HG02884 (cell line): ENCODE measurements around the gene EYS.
"Not testable (repeated sequence)": the region's sequence is repeated elsewhere in the genome, so short reads cannot be mapped to it uniquely, and the experiment has no call there.

Source experiments
- ATAC-seq: cut with Tn5 transposase; IDR thresholded peaks from one replicate; pipeline ENCODE4 v1.9.1; 2021; ENCODE audit warnings: mild to moderate bottlenecking, moderate library complexity; ENCODE audit not compliant: unreplicated experiment

Gene EYS

DNA sequence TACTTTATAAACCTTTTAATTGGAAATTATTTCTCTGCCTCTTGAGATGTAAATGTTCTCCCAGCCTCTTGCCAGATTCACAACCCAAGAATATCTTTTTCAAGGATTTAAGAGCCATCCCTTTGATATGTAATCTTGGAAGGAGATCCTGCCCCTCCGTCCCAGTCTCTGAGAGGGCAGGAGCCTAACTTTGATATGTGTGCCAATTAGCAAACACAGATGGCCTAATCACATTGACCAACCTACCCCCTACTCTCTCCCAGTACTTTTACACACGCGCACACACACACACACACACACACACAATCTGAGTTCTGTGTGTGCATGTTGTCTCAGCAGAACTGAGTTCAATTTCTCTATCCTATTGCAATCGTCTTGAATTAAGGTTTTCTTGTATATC, 1447.7 kb downstream of the EYS start:
- no peak for ATAC-seq

DNA sequence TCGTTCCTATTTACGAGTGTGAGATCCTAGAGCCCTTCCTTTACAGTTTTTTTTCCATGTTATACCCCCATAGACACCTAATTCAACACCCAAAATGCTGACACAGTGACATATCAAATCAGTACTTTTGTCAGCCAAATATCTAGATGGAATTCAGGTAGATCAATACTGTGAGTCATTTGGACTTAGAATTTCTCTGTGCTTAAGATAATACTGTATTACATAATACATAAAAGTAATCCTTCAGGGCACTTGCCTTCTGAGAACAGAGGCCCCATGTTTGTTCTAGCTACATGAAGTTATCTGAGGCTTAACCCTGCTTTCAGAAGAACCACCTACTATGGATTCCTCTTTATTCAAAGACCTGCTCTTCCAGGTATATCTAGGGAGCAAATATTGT, 1448.3 kb downstream of the EYS start:
- no peak for ATAC-seq

DNA sequence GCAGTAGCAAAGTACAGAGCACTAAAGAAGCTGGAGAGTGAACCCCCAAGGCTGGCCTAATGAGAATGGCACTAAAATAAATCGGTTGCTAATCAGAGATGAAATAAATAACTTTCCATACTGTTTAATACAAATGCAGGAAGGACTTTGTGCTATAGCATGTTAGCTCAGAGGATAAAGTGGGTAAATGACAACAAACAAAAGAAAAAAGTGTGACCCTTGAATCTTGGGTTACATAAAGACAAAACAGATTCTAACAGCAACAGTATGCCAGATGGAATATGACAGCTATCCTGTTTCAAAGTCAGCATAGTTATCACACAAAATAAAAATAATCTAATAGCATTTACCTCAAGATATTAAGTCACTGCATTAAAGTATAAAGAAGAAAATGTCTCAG, 1448.7 kb downstream of the EYS start:
- no peak for ATAC-seq

DNA sequence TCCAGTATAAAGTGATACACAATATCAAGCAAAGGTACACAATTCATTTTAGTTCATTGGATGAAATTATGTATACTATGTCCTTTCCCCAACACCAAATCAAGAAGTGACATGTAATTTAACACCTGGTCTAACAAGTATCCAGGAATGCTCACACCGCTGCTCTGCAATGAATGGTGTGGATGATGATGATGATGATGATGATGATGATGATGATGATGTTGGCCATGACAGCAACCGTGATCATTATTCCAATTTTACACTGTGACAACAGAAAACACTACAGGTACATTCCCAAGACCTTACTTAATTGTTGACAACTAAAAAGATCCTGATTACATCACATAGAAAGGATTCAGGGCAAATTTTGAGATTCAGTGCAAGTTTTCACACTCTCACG, 1449.4 kb downstream of the EYS start:
- no peak for ATAC-seq

DNA sequence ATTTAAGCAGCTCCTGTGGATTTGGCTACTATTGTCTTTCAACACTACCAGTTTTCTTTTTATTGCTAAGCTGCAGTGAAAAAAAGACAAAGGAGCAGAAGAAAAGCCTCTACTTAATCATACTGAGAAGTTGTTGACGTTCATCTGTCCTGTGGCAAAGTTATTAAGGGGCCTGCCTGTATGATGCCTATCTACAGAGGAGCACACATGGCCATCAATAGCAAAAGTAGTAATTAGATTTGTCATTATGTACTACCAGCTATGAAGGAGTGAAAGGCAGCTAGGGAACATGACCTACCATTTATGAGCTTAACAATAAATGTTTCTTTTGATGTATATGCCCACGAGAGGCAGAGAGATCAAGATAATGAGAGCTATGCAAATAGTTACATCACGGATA, 1450.5 kb downstream of the EYS start:
- no peak for ATAC-seq

DNA sequence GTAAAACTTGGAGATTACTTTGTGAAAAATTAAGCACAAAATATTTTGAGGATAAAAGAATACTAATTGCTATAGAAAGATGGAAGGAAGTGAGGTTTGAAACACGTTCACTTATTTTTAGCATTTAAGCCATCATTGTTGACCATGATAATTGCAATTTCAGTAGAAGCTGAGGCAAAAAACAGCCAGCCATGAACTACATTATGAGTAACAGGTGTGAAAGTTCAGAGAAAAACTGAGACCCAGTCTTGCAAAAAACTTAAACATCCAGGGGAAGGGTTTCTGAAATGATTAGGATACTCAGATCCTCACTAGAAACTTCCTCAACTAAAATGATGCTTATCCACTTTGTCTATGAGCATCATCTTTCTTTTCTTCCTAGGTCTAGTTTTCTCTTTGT, 1452.0 kb downstream of the EYS start:
- ATAC-seq: no peak

DNA sequence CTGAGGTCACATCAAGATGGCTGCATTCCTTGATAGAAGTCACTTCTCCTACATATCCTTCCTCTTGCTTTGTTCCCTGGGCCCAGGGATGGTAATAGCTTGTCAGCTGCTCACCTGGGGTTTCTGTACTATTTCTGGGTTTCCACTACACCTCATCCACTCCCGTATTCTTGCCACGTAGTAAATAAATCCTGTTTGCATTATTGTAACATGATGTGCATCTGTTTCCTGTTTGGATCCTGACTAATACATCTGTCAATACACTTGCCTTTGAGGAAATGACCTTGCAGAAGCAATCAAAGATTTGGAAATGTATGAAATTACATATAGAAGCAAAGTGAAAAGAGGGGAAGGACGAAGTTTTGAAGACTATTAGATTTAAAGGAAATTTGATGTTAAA, 1452.5 kb downstream of the EYS start:
- ATAC-seq: no peak

DNA sequence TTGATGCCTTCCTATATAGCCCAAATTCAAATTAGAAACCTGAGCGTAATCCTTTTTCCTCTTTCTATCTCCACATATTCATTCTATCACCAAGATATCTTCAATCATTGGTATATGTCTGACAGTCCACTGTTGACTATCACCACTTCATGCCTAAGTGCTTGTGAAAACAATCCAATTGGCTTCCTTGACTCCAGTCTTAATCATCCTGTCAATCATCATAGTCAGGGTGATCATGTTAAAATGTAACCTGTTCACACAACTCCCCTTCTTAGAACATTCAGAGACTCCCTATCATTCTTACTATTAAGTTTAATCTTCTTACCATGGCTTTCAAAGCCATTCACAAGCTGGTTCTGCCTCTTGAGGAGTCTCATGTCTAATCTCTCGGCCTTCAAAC, 1454.8 kb downstream of the EYS start:
- no peak for ATAC-seq

DNA sequence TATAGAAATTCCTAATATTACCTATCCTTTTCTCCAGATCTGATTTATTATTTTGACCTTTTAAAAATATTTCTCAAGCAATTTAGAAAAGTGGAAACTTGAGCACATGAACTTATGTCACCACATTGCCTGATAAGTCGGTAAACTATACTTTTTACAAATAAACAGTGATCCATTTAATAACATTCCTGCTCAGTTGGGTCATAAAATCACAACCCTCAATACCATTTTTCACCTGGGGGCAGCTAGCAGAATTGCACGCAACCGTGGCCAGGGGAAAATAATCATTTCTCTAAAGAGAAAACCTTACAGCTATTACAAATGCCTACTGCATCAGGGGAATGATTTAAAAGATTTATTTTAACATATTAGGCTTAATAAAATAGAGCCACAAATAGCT, 1456.9 kb downstream of the EYS start:
- ATAC-seq: no peak

DNA sequence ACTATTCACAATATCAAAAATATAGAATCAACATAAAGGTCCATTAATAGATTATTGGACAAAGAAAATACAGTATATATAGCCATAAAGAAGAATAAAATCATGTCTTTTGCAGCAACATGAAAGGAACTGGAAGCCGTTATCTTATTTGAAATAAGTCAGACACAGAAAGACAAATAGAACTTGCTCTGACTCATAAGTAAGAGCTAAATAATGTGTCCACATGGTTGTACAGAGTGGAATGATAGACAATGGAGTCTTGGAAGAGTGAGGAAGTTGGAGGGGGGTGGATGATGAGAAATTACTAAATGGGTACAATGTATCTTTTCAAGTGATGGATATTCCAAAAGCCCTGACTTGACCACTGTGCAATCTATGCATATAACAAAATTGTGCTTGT, 1457.9 kb downstream of the EYS start:
- ATAC-seq: no peak

DNA sequence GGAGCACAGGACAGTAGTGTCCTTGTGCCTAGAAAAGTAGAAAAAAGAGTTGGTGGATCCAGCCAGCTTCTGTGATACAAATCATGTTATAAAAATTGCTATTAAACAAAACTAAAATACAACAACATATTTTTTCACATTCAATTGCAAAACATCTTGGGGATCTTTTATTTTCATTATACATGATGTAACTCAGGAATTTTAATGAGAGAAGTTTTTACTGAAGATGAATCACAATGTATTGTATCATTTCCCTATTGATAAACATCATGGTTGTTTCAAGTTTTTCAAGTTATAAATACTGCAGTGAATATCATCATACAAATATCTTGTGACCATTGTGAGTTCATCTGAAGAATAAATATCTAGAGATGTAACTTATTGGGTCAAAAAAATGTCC, 1463.4 kb downstream of the EYS start:
- ATAC-seq: no peak

DNA sequence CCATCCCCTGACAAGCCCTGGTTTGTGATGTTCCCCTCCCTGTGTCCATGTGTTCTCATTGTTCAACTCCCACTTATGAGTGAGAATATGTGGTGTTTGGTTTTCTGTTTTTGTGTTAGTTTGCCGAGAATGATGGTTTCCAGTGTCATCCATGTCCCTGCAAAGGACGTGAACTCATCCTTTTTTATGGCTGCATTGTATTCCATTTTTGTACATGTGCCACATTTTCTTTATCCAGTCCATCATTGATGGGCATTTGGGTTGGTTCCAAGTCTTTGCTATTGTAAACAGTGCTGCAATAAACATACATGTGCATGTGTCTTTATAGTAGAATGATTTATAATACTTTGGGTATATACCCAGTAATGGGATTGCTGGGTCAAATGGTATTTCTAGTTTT, 1468.1 kb downstream of the EYS start:
- not testable (repeated sequence) for ATAC-seq

DNA sequence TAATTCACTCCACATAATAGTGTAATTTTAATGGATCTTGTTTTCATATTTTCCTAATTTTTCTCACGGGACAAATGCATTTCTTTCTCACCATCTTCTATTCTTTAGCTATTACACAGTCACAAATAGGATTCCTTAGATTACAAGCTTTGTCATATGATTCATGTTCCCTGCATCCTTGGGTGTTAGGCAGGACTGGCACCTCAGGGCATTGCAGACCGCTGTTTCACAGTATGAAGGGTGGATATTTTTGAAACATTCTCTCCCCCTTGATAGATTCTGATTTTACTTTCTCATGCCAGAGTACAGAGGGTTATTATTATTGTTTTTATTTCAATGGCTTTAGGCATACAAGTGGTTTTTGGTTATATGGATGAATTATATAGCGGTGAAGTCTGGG, 1469.0 kb downstream of the EYS start:
- no peak for ATAC-seq

DNA sequence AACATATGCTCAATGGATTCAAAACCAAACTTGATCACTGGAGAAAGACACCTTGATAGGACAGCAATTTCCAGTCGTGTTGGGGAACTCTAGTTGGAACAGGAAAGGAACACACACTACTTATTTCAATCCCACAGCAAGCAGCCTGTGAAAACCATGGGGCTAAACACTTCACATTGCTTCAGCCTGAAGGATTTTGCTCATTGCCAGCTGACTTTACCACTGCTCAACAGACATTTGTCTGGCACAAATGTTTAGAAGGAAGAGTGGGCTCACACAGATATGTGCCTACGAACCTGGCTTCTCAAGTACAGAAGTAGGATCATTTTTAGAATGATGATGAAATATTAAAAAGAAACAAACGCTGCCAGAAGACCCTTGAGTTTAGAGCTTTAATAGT, 1473.3 kb downstream of the EYS start:
- no peak for ATAC-seq

DNA sequence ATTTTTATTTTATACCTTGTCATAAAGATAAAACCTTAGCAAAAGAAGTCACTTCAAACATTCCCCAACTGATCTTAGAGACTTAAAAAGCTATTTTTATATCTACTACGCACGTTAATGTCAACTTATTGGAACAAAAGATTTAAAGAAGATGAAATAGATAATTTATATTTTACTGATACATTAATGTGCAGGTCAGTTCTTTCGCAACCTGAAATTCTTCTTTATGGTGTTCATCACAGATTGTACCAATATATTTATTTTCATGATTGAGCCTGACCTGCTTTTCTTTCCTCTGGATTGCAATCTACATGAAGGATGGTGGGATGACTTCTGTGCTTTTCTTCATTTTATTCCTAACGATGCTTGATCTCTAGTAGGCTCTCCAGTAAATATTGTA, 1475.1 kb downstream of the EYS start:
- no peak for ATAC-seq

DNA sequence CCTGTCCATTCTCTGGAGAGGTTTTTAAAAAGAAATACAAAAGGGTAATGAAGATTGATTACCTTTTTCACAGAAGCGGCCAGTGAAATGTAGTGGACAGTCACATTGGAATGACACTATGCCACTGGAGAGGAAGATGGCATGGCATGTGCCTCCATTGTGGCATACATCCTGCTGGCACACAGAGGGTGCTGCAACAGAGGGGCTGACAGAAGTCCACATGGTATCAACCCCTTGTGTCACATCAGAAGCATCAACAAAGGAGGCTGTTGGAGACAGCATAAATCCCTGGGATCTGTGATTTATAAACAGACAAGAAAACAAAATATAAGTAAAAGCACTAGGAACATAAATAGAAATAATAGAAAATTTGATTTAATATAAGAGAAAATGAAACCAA, 1476.5 kb downstream of the EYS start:
- no peak for ATAC-seq

DNA sequence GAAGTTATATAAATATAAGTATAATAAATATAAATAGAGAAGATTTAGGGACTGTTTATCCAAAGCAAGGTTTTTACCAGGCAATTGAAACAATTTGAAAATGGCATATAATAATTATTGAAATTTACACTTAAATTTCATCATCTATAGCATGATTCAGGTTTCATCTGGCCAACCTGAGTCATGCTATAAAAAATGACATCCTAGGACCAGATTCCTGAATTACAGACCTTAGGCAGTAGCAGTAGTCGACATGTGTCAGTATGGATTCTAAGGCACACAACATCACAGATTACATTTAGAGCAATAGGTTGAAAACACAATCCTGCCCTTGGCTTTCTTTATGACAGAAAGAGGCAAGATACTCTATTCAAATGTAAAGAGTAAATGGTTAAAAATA, 1479.2 kb downstream of the EYS start:
- no peak for ATAC-seq

DNA sequence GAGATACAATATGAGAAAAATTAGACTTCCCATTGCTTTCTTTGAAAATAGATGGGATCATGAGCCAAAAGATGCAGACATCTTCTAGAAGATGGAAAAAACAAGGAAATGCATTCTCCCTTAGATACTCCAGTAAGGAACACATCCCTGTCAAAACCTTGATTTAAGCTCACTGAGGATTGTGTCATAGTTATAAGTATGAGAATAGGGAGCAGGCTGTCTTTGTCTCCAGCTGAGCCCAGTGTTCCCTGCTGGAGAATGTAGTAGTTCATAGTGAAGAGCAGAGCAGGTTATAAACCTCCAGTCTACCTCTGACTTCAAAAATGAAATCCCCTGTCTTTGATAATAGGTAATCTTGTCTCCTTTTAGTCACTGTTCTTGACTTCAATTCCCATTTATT, 1481.5 kb downstream of the EYS start:
- no peak for ATAC-seq

DNA sequence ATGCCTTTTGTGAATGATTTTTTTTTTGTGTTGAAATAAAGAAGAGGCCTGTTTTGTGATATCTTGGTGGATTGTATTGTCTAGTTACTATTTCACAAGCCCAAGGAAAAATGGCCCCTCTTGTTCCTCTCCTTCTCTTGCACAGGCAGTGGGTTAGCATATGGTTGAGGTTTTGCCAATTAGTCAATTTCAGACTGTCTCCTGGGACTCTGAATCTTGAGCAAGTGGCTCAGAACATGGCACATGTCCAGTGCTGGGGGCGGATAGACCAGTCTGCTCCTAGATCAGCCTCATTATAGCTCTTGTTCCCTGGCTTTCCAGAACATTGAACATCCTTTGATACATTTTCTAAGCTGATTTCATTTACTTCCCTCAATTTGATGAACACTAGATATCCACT, 1482.2 kb downstream of the EYS start:
- no peak for ATAC-seq

DNA sequence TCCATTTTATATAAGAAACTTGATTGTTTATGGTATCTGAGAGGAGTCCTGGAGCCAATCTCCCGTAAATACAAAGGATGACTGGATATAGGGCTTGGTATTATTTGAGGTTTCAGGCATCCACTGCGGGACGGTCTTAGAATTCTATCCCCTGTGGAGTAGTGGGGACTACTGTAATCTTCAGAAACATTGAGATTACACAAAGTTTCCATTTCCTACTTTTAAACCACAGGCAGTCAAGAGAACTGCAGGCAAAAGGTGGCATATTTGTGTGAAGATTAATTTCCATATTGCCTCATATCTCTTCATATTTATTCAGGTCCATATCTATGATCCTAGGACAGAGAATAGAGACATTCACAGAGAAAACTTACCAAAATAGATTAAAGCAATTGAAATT, 1485.2 kb downstream of the EYS start:
- no peak for ATAC-seq

DNA sequence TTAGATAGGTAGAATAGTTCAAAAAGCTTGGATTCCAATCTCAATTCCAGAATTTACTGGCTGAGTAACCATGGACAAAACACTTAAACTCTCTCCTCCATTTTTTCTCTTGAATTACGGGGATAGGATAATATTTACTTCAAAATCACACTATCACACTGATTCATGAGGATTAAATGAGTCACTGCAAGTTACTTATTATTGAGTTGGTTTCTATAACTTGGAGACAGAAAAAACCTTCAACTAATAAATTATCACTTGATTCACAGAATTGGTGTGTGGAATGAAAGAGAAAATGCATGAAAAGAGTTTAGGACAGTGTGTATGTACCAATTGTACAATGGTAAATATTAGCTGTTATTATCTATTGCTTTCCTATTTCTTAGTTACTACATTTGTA, 1486.2 kb downstream of the EYS start:
- ATAC-seq: no peak

DNA sequence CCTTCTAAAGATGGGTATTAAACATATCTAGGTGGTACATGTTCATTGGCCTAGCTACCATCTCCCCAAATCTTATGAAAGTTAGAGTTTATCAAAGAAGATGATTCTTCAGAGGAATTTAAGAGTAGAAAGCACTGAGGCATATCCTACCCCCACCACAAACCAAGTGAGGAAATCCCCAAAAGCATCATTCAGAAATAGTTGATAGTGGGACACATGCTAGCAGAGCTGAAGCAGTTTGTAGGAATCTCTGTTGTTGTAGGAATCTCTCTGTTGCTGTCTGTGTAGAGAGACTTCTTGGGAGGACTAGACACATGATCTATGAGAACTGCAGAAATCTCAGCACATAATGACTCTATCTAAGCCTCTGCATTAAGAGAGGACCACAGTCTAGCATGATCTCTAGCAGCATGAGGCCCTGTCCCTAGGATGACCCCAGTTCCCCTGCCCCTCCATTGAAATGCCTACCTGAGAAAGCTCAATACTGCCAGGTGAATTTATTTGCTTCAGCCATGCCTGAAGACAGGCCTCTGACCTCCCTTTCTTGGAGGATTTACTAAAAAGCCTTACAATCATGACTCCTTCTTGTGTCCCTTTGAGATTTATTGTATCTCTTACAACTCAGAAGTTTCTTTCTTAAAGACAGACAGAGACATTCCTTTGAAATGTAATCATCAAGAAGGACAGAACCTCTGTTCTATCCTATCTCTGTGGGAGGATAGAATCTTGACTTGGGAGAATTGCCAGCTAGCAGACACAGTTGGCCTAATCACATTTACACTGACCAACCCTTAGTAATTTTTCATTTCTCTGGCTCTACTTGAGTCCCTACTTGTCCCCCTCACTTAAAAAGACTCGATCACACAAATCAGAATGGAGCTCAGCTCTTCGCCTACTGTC, 1489.1 kb downstream of the EYS start:
- ATAC-seq: peak; percentile 61

DNA sequence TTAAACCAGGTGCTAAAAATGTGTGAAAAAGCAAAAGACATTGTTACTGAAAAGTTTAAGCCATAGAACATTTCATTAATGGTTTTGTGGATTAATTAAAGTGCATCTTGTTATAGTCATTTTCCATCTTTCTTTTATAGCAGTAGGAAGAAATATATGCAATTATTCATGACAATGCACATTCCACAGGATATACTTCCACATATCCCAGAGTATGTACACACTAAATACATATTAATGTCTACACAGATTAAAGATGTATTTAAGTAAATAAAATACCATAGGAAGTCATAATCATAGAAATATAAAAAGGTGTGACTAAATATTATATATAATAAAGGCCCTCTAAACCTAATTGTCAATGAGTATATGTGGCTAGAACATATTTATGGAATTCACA, 1492.7 kb downstream of the EYS start:
- ATAC-seq: no peak
